NB4 (cell line): ENCODE data around the gene NUMA1.

Source experiments
- DNase-seq: peaks from one replicate; pipeline ENCODE4 v3.0.0; 2010; ENCODE audit warnings: low read depth
- H3K4me3 ChIP-seq: one replicate; pipeline ENCODE4 v1.5.1; 2011; ENCODE audit warnings: mild to moderate bottlenecking, low read depth, low read length, moderate library complexity
- CTCF ChIP-seq: IDR thresholded peaks from one replicate; pipeline ENCODE4 v1.5.1; 2012; ENCODE audit warnings: low read depth, low read length
- MYC ChIP-seq: IDR thresholded peaks from 2 replicates; pipeline ENCODE4 v1.6.1; 2011; ENCODE audit warnings: low read depth, low read length
- POLR2A ChIP-seq: IDR thresholded peaks from 2 replicates; pipeline ENCODE4 v1.6.1; 2011; ENCODE audit warnings: mild to moderate bottlenecking; ENCODE audit not compliant: insufficient read length; ENCODE audit errors: extremely low read depth
- TF ChIP-seq, protein P1 (sequence below): IDR thresholded peaks from 2 replicates; pipeline ENCODE4 v1.6.1; 2011; ENCODE audit warnings: low read depth, low read length

The NUMA1 gene

GRCh38 chr11:71995726-71996291 lies 84.5 kb downstream of the NUMA1 start:
- TF ChIP-seq, protein P1, sequence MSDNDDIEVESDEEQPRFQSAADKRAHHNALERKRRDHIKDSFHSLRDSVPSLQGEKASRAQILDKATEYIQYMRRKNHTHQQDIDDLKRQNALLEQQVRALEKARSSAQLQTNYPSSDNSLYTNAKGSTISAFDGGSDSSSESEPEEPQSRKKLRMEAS = no peak
- TF ChIP-seq CTCF (no peak), MYC (no peak), POLR2A (no peak)
- H3K4me3 ChIP-seq = no peak overlapping the region
- DNase-seq = no peak

- no peak for DNase-seq
- TF ChIP-seq MYC (no peak), POLR2A (no peak), CTCF (no peak)
- TF ChIP-seq, protein P1 = no peak
These were observed 85.6 kb downstream of the NUMA1 start for GRCh38 chr11:71994786-71995185.

GRCh38 chr11:71992136-71992730 lies 88.1 kb downstream of the NUMA1 start:
- DNase-seq = no peak
- TF ChIP-seq, protein P1 = no peak
- TF ChIP-seq CTCF (no peak), MYC (no peak), POLR2A (no peak)

More at GRCh38 chr11:71994786-71995185, 85.6 kb downstream of the NUMA1 start:
- H3K4me3 ChIP-seq = no peak overlapping the region

DNA sequence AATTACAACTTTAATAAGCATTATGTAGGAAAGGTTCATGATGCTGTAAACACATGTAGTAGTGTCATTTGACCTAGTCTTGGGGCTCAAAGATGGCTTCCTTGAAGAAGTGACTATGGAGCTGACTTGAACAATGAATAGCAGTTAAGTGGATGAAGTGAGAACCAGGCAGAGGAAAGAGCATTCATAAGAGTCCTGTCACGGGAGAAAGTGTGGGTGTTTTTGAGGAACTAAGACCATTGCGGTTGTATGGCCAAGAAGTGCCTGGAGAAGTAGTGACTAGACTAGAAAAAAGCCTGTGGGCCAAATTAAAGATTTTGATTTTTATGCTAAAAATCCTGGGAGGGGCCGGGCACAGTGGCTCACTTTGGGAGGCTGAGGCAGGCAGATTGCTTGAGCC lies 88.8 kb downstream of the NUMA1 start:
- peak; percentile 28 for DNase-seq
- H3K4me3 ChIP-seq = no peak overlapping the region
- TF ChIP-seq MYC = no peak
- TF ChIP-seq POLR2A = no peak
- TF ChIP-seq, protein P1 = no peak
- TF ChIP-seq CTCF = no peak

More at GRCh38 chr11:71992136-71992730, 88.1 kb downstream of the NUMA1 start:
- no peak overlapping the region for H3K4me3 ChIP-seq

- no peak overlapping the region for H3K4me3 ChIP-seq
- DNase-seq = no peak
- TF ChIP-seq, protein P1 = no peak
- no peak for TF ChIP-seq POLR2A
These were observed 89.6 kb downstream of the NUMA1 start for GRCh38 chr11:71990701-71991100.

DNA sequence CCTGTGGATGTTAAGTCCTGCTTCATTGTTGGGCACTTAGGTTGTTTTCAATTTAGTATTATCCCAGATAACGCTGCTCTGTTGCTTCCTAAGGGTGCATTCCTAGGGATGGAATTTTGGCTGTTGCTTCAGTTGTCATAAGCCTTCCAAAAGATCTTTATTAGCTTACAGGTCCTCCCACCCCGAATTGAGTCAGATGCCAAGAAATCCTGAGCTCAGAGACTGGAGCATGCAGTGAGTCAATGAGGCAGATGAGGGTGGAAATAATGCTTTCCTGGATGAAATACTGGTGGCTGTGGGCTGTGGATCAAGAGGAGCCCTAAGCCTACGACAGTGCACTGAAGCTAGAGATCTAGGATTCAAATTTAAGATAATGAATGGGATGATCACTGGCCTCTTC lies 92.3 kb downstream of the NUMA1 start:
- no peak for TF ChIP-seq CTCF
- TF ChIP-seq POLR2A = no peak
- TF ChIP-seq, protein P1 = no peak
- TF ChIP-seq MYC = no peak
- no peak for DNase-seq
- H3K4me3 ChIP-seq = no peak overlapping the region
